Lower leg skin (tissue), 4 donors: ENCODE results near the gene PCDH9. TPM values are rescaled to one million over a fixed set of nuclear protein-coding genes. Genes with fewer than 3 reads are reported as not detected.
A peak's percentile ranks its signal among the peaks of the same experiment; 100 is the strongest.

Experiments
- DNase-seq, 2 donors: peaks; one replicate each; pipeline ENCODE4 v3.0.0-alpha.2; 2019; ENCODE audit warnings: low spot score in 2 of 2
- H3K4me3 ChIP-seq: fragments of 200-600 bp; sonication (generic); 2 replicates; pipeline ENCODE4 v1.5.1; 2017; ENCODE audit warnings: mild to moderate bottlenecking, low read depth; ENCODE audit not compliant: poor library complexity, severe bottlenecking
- CTCF ChIP-seq, 3 donors: fragments of 450-650 bp; IDR thresholded peaks; one replicate each; pipeline ENCODE4 v1.5.1; 2016; ENCODE audit warnings: antibody characterized with exemption in 3 of 3, mild to moderate bottlenecking in 3 of 3, moderate library complexity in 2 of 3
- POLR2A ChIP-seq, 2 donors: fragments of 450-650 bp; IDR thresholded peaks; one replicate each; pipeline ENCODE4 v1.6.1; 2016 to 2017; ENCODE audit warnings: antibody characterized with exemption in 2 of 2, mild to moderate bottlenecking in 1 of 2, moderate library complexity in 1 of 2
- WGBS, 2 donors: methylation state at CpG; one replicate each; pipeline ENCODE4 v1.1.5; 2018; 5-methylcytosine and 5-hydroxymethylcytosine counted together
- intact Hi-C: fragments of 100-400 bp; cut with DNase I; formaldehyde crosslinking; loops from one replicate; pipeline ENCODE4 v1.15.0; 2023; ENCODE audit warnings: low total_unique reads
- total RNA-seq, 4 donors: library from RNA; depleted of rRNA; stranded (reverse); fragments of >200 nt; gene quantifications; one replicate each; pipeline ENCODE4 v1.1.0, GENCODE V29; 2016

The PCDH9 gene
- total RNA-seq, 4 donors from 2014 or later: 0.21 to 0.84 (median 0.36) TPM

GRCh38 chr13:66660468-66660813 is 569.7 kb downstream of the PCDH9 start:
- no peak for DNase-seq
- H3K4me3 ChIP-seq: no peak overlapping the region
- TF ChIP-seq POLR2A (IDR thresholded peaks at IDR 0.05): no peak
- no peak for TF ChIP-seq CTCF (IDR thresholded peaks at IDR 0.05)
- intact Hi-C loops: no loop called here

GRCh38 chr13:66659701-66660467 is 570.3 kb downstream of the PCDH9 start:
- 87 to 89% methylated on average over 7 of the region's 7 CpGs for WGBS, 2 donors
- intact Hi-C loops: no loop called here
- DNase-seq: no peak
- H3K4me3 ChIP-seq: no peak overlapping the region
- no peak for TF ChIP-seq POLR2A (IDR thresholded peaks at IDR 0.05)
- TF ChIP-seq CTCF (IDR thresholded peaks at IDR 0.05): no peak

- intact Hi-C loops: no loop called here
- no peak for DNase-seq
- no peak for TF ChIP-seq POLR2A (IDR thresholded peaks at IDR 0.05)
- no peak for TF ChIP-seq CTCF (IDR thresholded peaks at IDR 0.05)
- H3K4me3 ChIP-seq: no peak overlapping the region
- 87 to 90% methylated on average over 2 of the region's 2 CpGs for WGBS, 2 donors
These were observed 570.9 kb downstream of the PCDH9 start for GRCh38 chr13:66659286-66659685.

- intact Hi-C loops: no loop called here
- no peak for TF ChIP-seq CTCF (IDR thresholded peaks at IDR 0.05)
- TF ChIP-seq POLR2A (IDR thresholded peaks at IDR 0.05): no peak
- 22 to 28% methylated on average over 6 of the region's 6 CpGs for WGBS, 2 donors
- peak; percentile 59 to 83 for DNase-seq
- no peak overlapping the region for H3K4me3 ChIP-seq
These were observed 572.8 kb downstream of the PCDH9 start for GRCh38 chr13:66657165-66657881.

- no peak overlapping the region for H3K4me3 ChIP-seq
- TF ChIP-seq CTCF (IDR thresholded peaks at IDR 0.05): no peak
- TF ChIP-seq POLR2A (IDR thresholded peaks at IDR 0.05): no peak
- intact Hi-C loops: no loop called here
- no peak for DNase-seq
- WGBS, 2 donors: 79 to 82% methylated on average over 2 of the region's 2 CpGs
These were observed 574.2 kb downstream of the PCDH9 start for GRCh38 chr13:66655847-66656454.
